ENCODE measurements around the gene ETV6.

ETV6 gene

GRCh38 chr12:11697131-11697530 is 47.7 kb downstream of the ETV6 start:
- no peak for DNase-seq

- DNase-seq, result no peak
These were observed 48.4 kb downstream of the ETV6 start for GRCh38 chr12:11697670-11698387.

GRCh38 chr12:11698729-11699128 is 49.3 kb downstream of the ETV6 start:
- no peak for DNase-seq

DNA sequence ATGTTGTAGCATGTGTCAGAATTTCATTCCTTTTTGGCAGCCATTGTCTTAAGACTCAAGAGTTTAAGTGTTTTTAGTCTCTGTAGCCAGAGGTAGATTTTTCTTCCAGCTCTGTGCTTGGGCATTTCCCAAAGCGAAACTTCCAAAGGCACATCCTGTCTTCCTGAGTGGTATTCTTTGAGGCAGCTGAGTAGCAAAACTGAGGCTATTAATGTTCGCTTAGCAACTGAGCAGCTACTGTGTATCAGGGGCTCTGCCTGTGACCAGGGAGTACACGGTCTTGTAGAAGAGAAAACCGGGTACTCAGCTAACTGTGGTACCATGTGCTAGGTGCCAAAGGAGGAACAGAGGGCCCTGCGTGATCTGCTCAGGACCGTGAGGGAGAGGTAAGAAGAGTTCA is 52.0 kb downstream of the ETV6 start:
- DNase-seq, result no peak

DNA sequence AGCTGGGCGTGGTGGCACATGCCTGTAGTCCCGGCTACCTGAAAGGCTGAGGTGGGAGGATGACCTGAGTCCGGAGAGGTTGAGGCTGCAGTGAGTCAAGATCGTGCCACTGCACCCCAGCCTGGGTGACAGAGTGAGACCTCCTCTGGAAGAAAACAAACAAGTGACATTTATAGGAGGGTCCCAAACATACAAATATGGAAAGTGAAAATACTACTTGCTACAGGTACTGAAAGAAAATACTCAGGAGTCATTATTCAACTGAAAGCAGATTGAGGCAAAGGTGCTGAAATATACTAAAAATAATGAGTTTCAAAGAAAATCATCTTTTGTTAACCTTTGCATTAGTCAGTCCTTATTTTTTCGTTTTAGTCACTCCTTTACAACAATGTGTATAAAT is 53.5 kb downstream of the ETV6 start:
- no peak for DNase-seq

GRCh38 chr12:11703378-11703777 is 53.9 kb downstream of the ETV6 start:
- DNase-seq, result no peak

- DNase-seq, result no peak
These were observed 54.6 kb downstream of the ETV6 start for GRCh38 chr12:11704089-11704488.

DNA sequence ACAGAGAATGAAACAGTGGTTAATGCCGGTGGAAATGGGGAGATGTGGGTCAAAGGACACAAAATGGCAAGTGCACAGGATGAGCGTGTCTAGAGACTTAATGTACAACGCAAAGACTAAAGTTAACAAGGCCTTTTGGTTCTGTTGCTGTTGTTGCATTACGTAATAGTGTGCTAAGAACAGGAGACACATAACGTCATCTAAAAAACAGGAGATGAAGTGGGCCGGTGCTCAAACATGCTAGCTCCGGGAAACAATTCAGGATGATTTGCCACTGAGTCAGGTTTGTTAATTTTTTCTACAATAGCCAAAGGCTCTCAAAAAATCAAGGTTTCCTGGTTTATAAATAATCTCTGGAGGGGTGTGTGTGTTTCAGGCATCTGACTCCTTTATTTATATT is 55.5 kb downstream of the ETV6 start:
- DNase-seq, result no peak

DNA sequence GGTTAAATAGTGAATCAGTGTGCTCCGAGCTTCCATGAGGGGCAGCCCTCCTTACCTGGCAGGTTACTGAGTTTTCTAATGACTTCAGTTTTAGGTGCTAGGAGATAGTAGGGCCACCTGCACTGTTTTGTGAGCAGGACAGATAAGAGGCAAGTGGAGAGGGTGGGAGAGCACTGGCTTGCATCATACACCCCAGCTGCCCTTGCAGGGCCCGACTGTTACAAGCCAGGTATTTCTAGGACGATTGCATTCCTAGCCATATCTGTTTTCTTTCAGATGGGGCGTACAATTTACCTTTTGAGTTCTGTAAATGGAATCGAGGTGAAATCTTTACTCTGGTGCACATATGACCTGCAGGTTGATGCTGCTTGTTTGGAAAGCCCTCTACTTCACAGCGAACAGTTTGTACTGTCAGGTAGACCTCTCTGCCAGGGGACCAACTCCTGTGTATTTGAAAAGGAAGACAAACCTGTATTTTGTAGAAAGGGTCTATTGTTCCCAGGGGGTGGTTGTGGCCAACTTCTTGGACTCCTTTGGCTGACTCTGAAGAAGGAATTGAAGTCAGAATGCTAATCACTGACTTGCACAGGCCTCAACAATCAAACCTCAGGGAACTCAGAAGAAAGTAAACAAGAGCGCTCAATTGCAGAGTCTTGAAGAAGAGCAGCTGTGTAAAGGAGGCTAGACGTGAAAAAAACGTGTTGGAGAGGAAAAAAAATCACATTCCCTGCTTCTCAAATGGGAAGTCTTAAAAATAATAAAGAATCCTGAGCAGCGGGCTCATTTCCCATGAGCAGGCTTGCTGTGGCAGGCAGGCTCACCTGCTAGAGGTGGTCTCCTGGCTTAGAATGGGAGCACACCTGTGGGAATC is 57.3 kb downstream of the ETV6 start:
- DNase-seq, result no peak

GRCh38 chr12:11707535-11707934 is 58.1 kb downstream of the ETV6 start:
- DNase-seq, result no peak

DNA sequence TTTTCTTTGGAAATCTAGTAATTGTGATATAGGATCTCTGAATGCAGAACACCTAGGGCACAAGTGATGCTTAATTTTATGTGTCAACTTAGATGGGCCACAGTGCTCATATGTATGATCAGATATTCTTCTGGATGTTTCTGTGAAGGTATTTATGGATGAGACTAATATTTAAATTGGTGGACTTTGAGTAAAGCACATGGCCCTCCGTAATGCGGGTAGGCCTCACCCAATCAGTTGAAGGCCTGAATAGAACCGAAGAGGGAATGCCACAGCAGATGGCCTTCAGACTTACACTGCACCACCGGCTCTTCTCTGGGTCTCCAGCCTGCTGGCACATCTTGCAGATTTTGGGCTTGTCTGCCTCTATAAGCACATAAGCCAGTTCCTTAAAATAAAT is 60.0 kb downstream of the ETV6 start:
- no peak for DNase-seq

- DNase-seq, result no peak
These were observed 61.0 kb downstream of the ETV6 start for GRCh38 chr12:11710431-11710830.

GRCh38 chr12:11710906-11711305 is 61.4 kb downstream of the ETV6 start:
- no peak for DNase-seq

DNA sequence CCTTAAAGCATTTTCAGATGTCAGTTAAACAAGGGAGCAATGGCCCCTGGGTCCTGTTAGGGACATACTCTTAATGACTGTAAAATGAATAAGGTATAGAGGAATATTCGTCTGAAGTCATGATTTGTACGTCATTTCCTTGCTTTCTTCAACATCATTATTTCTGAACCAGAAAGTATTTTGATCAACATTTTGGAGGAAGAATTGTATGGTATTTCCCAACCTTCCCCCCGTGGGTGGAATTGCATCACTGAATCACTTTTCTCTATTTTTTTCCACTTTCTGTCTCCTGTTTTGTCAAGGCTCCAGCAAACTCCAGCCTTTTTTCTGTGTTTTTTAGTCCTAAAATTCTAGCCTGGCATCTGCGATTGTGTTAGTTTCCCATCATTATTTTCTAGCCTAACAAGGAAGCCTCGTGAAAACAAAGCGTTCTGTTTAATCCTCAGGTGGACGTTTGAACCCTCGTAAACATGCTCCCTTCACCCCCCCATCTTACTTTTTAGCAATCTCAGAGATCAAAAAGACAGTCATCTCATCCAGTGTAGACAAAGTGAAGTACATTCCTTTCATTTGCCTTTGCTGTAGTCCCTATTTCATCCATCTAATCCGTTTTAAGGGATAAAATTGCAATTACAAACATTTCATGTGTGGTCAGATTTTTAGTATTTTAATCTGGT is 62.3 kb downstream of the ETV6 start:
- DNase-seq, result no peak

DNA sequence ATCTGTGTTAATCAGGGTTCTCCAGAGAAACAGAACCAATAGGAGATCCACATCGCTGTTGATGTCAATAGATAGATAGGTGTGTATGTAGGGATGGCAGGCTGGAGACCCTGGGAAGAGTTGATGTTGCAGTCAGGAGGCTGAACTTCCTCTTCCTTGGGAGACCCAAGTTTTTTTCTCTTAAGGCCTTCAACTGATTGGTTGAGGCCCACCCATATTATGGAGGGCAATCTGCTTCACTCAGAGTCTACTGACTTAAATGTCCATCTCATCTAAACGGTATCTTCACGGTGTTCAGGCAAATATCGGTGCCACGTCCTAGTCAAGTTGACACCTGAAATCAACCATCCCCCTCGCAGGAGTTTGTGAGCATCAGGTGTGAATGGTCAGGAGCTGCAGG is 63.0 kb downstream of the ETV6 start:
- no peak for DNase-seq

- no peak for DNase-seq
These were observed 63.7 kb downstream of the ETV6 start for GRCh38 chr12:11713202-11713601.

- DNase-seq, result no peak
These were observed 65.2 kb downstream of the ETV6 start for GRCh38 chr12:11714626-11715025.

DNA sequence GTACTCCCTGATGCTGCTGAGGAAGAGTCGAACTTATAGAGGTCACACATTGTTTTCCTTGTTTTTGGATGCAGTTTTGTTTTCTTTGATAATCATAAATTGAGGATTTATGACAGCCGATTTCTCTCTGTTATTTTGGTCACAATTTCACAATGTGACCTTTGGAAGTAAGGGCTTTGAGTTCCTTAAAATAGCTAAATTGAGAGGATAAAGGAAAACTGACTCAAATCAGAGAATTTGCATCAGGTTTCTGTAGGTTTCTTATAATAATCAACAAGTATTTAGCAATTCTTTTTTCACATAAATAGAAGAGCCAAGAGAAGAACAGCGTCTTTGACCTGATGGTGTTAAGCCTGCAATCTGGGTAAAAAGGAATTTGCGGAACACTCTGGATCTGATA is 66.1 kb downstream of the ETV6 start:
- no peak for DNase-seq

DNA sequence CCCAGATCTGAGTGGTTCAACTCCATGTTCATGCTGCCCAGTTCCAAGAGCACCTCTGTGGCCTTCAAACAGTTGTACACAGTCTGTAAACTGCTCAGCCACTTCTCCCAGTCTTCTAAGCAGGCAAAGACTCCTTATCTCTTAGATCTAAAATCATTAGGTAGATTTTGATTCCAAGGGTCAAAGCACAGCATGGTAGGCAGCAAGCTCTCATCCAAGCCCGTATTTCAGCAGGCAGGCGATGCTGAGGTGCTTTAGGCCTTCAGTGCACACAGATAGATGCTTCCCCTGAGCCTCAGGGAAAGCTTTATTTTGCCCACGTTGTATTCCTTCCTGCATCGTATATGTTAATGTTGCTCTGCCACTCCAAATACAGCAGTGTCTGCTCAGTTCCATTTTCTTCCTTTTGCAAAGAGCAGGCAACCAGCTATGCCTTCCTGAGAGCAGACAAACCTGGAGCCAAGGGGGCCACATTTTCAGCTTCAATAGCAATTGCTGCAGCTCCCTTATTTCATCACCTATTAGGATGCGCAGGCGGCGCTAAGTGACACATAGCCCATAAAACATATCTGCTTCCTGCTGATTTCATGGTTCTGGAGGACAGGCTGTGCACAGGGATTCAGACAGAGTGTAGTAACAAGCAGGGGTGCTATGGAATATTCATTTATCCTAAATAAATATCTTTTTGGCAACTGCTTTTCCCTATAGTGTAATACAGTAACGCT is 67.5 kb downstream of the ETV6 start:
- DNase-seq, result no peak

DNA sequence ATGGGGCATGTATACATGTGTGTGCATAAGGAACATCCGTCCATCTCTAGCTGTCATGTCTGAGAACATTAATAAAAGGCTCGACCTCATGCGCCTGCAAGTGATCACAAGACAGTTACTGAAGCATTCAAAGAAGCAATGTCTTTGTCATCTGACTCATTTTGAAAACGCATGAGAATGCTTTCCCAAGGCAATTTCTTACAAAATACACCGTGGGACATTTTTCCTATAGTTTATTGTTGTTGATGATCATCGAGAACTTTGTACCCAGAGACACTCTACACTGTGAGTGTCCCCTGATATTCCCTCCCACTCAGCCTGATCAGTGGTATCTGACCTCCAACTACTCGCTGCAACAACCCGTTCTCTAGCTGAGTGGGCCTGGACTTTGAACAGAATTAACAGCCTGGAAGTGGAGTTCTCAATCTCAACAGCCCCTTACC is 68.1 kb downstream of the ETV6 start:
- no peak for DNase-seq

GRCh38 chr12:11718105-11718504 is 68.6 kb downstream of the ETV6 start:
- DNase-seq, result no peak

- no peak for DNase-seq
These were observed 69.3 kb downstream of the ETV6 start for GRCh38 chr12:11718768-11719253.

GRCh38 chr12:11719678-11720099 is 70.2 kb downstream of the ETV6 start:
- peak; percentile 57 for DNase-seq

Measured in right hindlimb (tissue), 1 donor.